MM.1S (cell line): Measurements from ENCODE around the gene CBLN1.

ENCODE experiments used
- CTCF ChIP-seq: fragments of 300-600 bp; sonication (generic); IDR thresholded peaks from 2 replicates; pipeline ENCODE4 v1.5.1; 2016; ENCODE audit warnings: antibody characterized with exemption, low read length, mixed read lengths
- EZH2 ChIP-seq: fragments of 300-600 bp; sonication (generic); optimal IDR thresholded peaks from 2 replicates; pipeline ENCODE3; 2017; ENCODE audit warnings: low read depth, mild to moderate bottlenecking, antibody characterized with exemption, low read length, mixed read lengths
- EZH2phosphoT487 ChIP-seq: fragments of 300-600 bp; sonication (generic); IDR thresholded peaks from 2 replicates; pipeline ENCODE4 v1.6.1; 2018; ENCODE audit warnings: antibody characterized with exemption, low read length

DNA sequence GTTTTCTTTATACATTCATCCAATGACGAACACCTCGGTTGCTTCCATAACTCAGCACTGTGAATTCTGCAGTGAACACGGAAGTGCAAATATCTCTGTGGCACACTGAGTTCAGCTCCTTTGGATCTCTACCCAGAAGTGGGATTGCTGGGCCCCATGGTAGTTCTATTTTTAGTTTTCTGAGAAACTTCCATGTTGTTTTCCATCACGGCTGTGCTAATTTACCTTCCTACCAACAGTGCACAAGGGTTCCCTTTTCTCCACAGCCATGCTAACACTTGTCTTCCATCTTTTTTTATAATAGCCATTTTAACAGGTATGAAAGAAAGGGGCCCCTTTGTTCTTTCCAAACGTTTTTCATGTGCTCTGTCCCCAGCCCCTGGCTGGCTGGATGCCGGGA, 30.2 kb upstream of the CBLN1 start:
- TF ChIP-seq CTCF: no peak
- TF ChIP-seq EZH2: no peak
- TF ChIP-seq EZH2phosphoT487: no peak
